ENCODE measurements around the gene ARHGEF16. TPM values are rescaled to one million over a fixed set of nuclear protein-coding genes. Genes with fewer than 3 reads are reported as not detected.

Gene ARHGEF16
- total and polyA plus RNA-seq, 8 donors = 14.6 to 149 (median 39.2) TPM

GRCh38 chr1:3472088-3472850, 17.8 kb downstream of the ARHGEF16 start:
- H3K27ac ChIP-seq = peak overlapping the region in 1 of 5 donors; percentile 7
- H3K4me3 ChIP-seq = no peak overlapping the region
- WGBS, 5 donors = 74 to 83% (median 79%) methylated on average over 9 to 25 of the region's 25 CpGs
- H3K27me3 ChIP-seq = peaks cover 0 to 59% (median 0%) of the 10 kb centered on the region in 3 donors
- no peaks in the 10 kb centered on the region for H3K9me3 ChIP-seq
- peaks cover 6 to 29% (median 17%) of the 10 kb centered on the region in 4 donors for H3K4me1 ChIP-seq
- no peak for DNase-seq
- intact Hi-C loops (cut with DNase I; ENCODE audit: low total_unique reads) = no loop called here
- H3K36me3 ChIP-seq = peaks cover 0 to 70% (median 33%) of the 10 kb centered on the region in 4 donors
- no peak for TF ChIP-seq POLR2AphosphoS5 (IDR thresholded peaks at IDR 0.05)
- no peak for TF ChIP-seq EP300 (IDR thresholded peaks at IDR 0.05)

GRCh38 chr1:3472906-3473305, 18.4 kb downstream of the ARHGEF16 start:
- no peak for DNase-seq

GRCh38 chr1:3473381-3473844, 18.9 kb downstream of the ARHGEF16 start:
- TF ChIP-seq EP300 (IDR thresholded peaks at IDR 0.05) (no peak), POLR2A (IDR thresholded peaks at IDR 0.05) (no peak), CTCF (IDR thresholded peaks at IDR 0.05) (no peak), POLR2AphosphoS5 (IDR thresholded peaks at IDR 0.05) (no peak)
- WGBS, 5 donors = 71 to 87% (median 81%) methylated on average over 15 to 20 of the region's 20 CpGs
- no peak for DNase-seq
- Histone ChIP-seq H3K9me3 (no peaks in the 10 kb centered on the region), H3K27me3 (peaks cover 0 to 51% (median 0%) of the 10 kb centered on the region in 3 donors), H3K36me3 (peaks cover 0 to 68% (median 40%) of the 10 kb centered on the region in 4 donors), H3K4me3 (no peak overlapping the region), H3K4me1 (peaks cover 6 to 29% (median 15%) of the 10 kb centered on the region in 4 donors), H3K27ac (no peak overlapping the region)
- intact Hi-C loops (cut with DNase I; ENCODE audit: low total_unique reads) = no loop called here

More at GRCh38 chr1:3472906-3473305, 18.4 kb downstream of the ARHGEF16 start:
- 66 to 94% (median 88%) methylated on average over 2 to 17 of the region's 17 CpGs for WGBS, 5 donors
- intact Hi-C loops (cut with DNase I; ENCODE audit: low total_unique reads) = no loop called here
- Histone ChIP-seq H3K36me3 (peaks cover 0 to 70% (median 35%) of the 10 kb centered on the region in 4 donors), H3K4me1 (peaks cover 6 to 29% (median 15%) of the 10 kb centered on the region in 4 donors), H3K4me3 (no peak overlapping the region), H3K27ac (no peak overlapping the region), H3K27me3 (peaks cover 0 to 53% (median 0%) of the 10 kb centered on the region in 3 donors), H3K9me3 (no peaks in the 10 kb centered on the region)
- no peak for TF ChIP-seq CTCF (IDR thresholded peaks at IDR 0.05)
- TF ChIP-seq POLR2A (IDR thresholded peaks at IDR 0.05) = no peak
- no peak for TF ChIP-seq POLR2AphosphoS5 (IDR thresholded peaks at IDR 0.05)
- no peak for TF ChIP-seq EP300 (IDR thresholded peaks at IDR 0.05)

- Histone ChIP-seq H3K4me1 (peaks cover 6 to 29% (median 15%) of the 10 kb centered on the region in 4 donors), H3K27ac (no peak overlapping the region), H3K4me3 (no peak overlapping the region), H3K36me3 (peaks cover 0 to 62% (median 42%) of the 10 kb centered on the region in 4 donors), H3K9me3 (no peaks in the 10 kb centered on the region), H3K27me3 (peaks cover 0 to 49% (median 0%) of the 10 kb centered on the region in 3 donors)
- no peak for DNase-seq
- WGBS, 5 donors = 91 to 94% (median 92%) methylated on average over 5 to 8 of the region's 8 CpGs
- intact Hi-C loops (cut with DNase I; ENCODE audit: low total_unique reads) = no loop called here
- no peak for TF ChIP-seq POLR2AphosphoS5 (IDR thresholded peaks at IDR 0.05)
- no peak for TF ChIP-seq CTCF (IDR thresholded peaks at IDR 0.05)
- TF ChIP-seq POLR2A (IDR thresholded peaks at IDR 0.05) = no peak
- TF ChIP-seq EP300 (IDR thresholded peaks at IDR 0.05) = no peak
Observed at GRCh38 chr1:3474016-3474415, 19.6 kb downstream of the ARHGEF16 start.
